K562 (cell line): Measurements from ENCODE around the gene EDDM13. TPM values are rescaled to one million over a fixed set of nuclear protein-coding genes. Genes with fewer than 3 reads are reported as not detected.

Experiments
- CBX5 ChIP-seq: IDR thresholded peaks from 2 replicates; pipeline ENCODE4 v1.6.1; 2014; ENCODE audit warnings: low read depth, borderline replicate concordance
- GABPA ChIP-seq: fragments of 200-800 bp; sonication (Bioruptor generic); conservative IDR thresholded peaks from 2 replicates; pipeline ENCODE4 v1.6.1; 2016; ENCODE audit warnings: low read depth, missing genetic modification characterization, missing compliant biosample characterization
- GABPB2 ChIP-seq: fragments of 250-450 bp; sonication (Bioruptor Pico); conservative IDR thresholded peaks from 2 replicates; pipeline ENCODE4 v1.5.1; 2021; ENCODE audit warnings: mild to moderate bottlenecking
- MEIS2 ChIP-seq: fragments of 450-650 bp; IDR thresholded peaks from 2 replicates; pipeline ENCODE4 v1.6.1; 2014; ENCODE audit warnings: mild to moderate bottlenecking; ENCODE audit not compliant: partially characterized antibody
- NFATC3 ChIP-seq: fragments of 450-650 bp; IDR thresholded peaks from 2 replicates; pipeline ENCODE4 v1.6.1; 2017; ENCODE audit warnings: mild to moderate bottlenecking
- NR4A1 ChIP-seq, 2 experiments: fragments of 250-450 bp in 1 of 2; fragments of 450-650 bp in 1 of 2; sonication (Bioruptor Pico) in 1 of 2; IDR thresholded peaks; 2 replicates each; pipeline versions ENCODE4 v1.4.0 to v1.6.1; 2016 to 2020; ENCODE audit warnings: mild to moderate bottlenecking in 2 of 2, missing compliant biosample characterization in 1 of 2, missing genetic modification characterization in 1 of 2, moderate library complexity in 1 of 2
- PRDM10 ChIP-seq: fragments of 450-650 bp; IDR thresholded peaks from 2 replicates; pipeline ENCODE4 v1.6.1; 2018; ENCODE audit not compliant: partially characterized antibody
- TEAD4 ChIP-seq, 2 experiments: sonication (generic) in 1 of 2; formaldehyde crosslinking in 1 of 2; IDR thresholded peaks; 2 replicates each; pipeline versions ENCODE4 v1.6.1 to v1.8.0; 2012 to 2022; ENCODE audit warnings: borderline replicate concordance in 1 of 2, inconsistent platforms in 1 of 2, low read length in 1 of 2, mild to moderate bottlenecking in 1 of 2, missing genetic modification reagents in 1 of 2
- ZBTB40 ChIP-seq, 2 experiments: fragments of 450-650 bp in 1 of 2; sonication (generic) in 1 of 2; formaldehyde crosslinking in 1 of 2; IDR thresholded peaks; 2 replicates each; pipeline versions ENCODE4 v1.7.1 to v1.9.0; 2016 to 2022; ENCODE audit warnings: inconsistent platforms in 1 of 2, mild to moderate bottlenecking in 1 of 2, missing genetic modification reagents in 1 of 2
- ZBTB8A ChIP-seq: fragments of 450-650 bp; IDR thresholded peaks from 2 replicates; pipeline ENCODE4 v1.6.1; 2018; ENCODE audit warnings: mild to moderate bottlenecking, moderate library complexity; ENCODE audit not compliant: partially characterized antibody
- ZNF280B ChIP-seq: fragments of 250-450 bp; sonication (Bioruptor Pico); IDR thresholded peaks from 2 replicates; pipeline ENCODE4 v1.5.1; 2021; ENCODE audit warnings: mild to moderate bottlenecking
- ZNF311 ChIP-seq: fragments of 250-450 bp; sonication (Bioruptor Pico); IDR thresholded peaks from 2 replicates; pipeline ENCODE4 v1.4.0; 2020; ENCODE audit warnings: mild to moderate bottlenecking, moderate library complexity
- polyA plus RNA-seq, 8 experiments: library from polyadenylated mRNA; depleted of rRNA in 4 of 8; stranded (reverse) in 5 of 8; unstranded in 3 of 8; fragments of >200 nt; fragmentation: Nextera tagmentation in 2 of 8; fragmentation: Illumina TruSeq in 1 of 8; extraction: Ambion mirVana in 2 of 8; extraction: Trizol in 1 of 8; gene quantifications; 2 replicates each; pipeline versions ENCODE4 v1.2.1 to v1.2.3, GENCODE V29; 2011 to 2014; ENCODE audit warnings: inconsistent platforms in 1 of 8, missing spikeins in 1 of 8
- total RNA-seq, 7 experiments: library from RNA; depleted of rRNA in 6 of 7; stranded (reverse); fragments of >200 nt in 6 of 7; fragmentation: Illumina TruSeq in 2 of 7; extraction: Trizol in 2 of 7; gene quantifications; 2 replicates each; pipeline versions ENCODE4 v1.2.1 to v1.2.3, GENCODE V29; 2011 to 2021; ENCODE audit warnings: low replicate concordance in 1 of 7

EDDM13 gene
- total and polyA plus RNA-seq, 9 of the 15 experiments (the other 6 are each of a cell fraction or from before 2014, with no cell fraction given), result 2.0 to 7.7 (median 4.1) TPM

- TF ChIP-seq ZBTB40 (IDR thresholded peaks at IDR 0.05), result no peak
- TF ChIP-seq ZBTB40 (CRISPR knock-in tag; IDR thresholded peaks at IDR 0.05), result no peak
- TF ChIP-seq NR4A1 (CRISPR knock-in tag; IDR thresholded peaks at IDR 0.05), result no peak
- TF ChIP-seq NR4A1 (tag; IDR thresholded peaks at IDR 0.05), result peak; percentile 97
- peak; percentile 82 for TF ChIP-seq TEAD4 (IDR thresholded peaks at IDR 0.05; ENCODE audit: low read length)
- no peak for TF ChIP-seq TEAD4 (CRISPR knock-in tag; IDR thresholded peaks at IDR 0.05; ENCODE audit: borderline replicate concordance)
- TF ChIP-seq PRDM10, result no peak
- TF ChIP-seq GABPA (tag), result no peak
- peak; percentile 89 for TF ChIP-seq ZNF311 (CRISPR knock-in tag)
- no peak for TF ChIP-seq GABPB2 (CRISPR knock-in tag)
- no peak for TF ChIP-seq ZBTB8A
- no peak for TF ChIP-seq NFATC3
- TF ChIP-seq MEIS2, result peak; percentile 29
- TF ChIP-seq CBX5, result no peak
- no peak for TF ChIP-seq ZNF280B
These were observed 74.7 kb downstream of the EDDM13 start (continued) for GRCh38 chr19:56347163-56347778.
